Pancreas (tissue), 10 donors: ENCODE measurements around the gene TAF1C. TPM values are rescaled to one million over a fixed set of nuclear protein-coding genes. Genes with fewer than 3 reads are reported as not detected.

Experiments
- ATAC-seq, 4 donors: fragments of 200-7000 bp; cut with Tn5 transposase; one replicate each; pipeline versions ENCODE4 v1.8.0 to v1.9.1; 2020; ENCODE audit warnings: mild to moderate bottlenecking in 4 of 4, moderate library complexity in 4 of 4
- DNase-seq, 6 donors: peaks; one replicate each; pipeline ENCODE4 v3.0.0-alpha.2; 2020
- FAIRE-seq: peaks from 2 replicates; lab custom pipeline; 2012; peaks lifted over from hg19 to GRCh38; lab: Jason Lieb, UNC
- H3K27ac ChIP-seq, 4 donors: fragments of 200-600 bp; sonication (generic); 1 replicate in 3 of 4; 2 replicates in 1 of 4; pipeline versions ENCODE4 v1.5.0 to v1.8.0; 2020
- H3K27me3 ChIP-seq, 4 donors: fragments of 200-600 bp; one replicate each; pipeline ENCODE4 v1.8.0; 2021
- H3K36me3 ChIP-seq, 3 donors: fragments of 200-600 bp; sonication (generic) in 1 of 3; one replicate each; pipeline versions ENCODE4 v1.5.0 to v1.8.0; 2020 to 2021
- H3K4me1 ChIP-seq, 3 donors: fragments of 200-600 bp; one replicate each; pipeline ENCODE4 v1.8.0; 2021
- H3K4me3 ChIP-seq, 4 donors: fragments of 200-600 bp; sonication (generic) in 2 of 4; one replicate each; pipeline versions ENCODE4 v1.5.0 to v1.8.0; 2020 to 2021
- H3K9me3 ChIP-seq, 4 donors: fragments of 200-600 bp; one replicate each; pipeline ENCODE4 v1.8.0; 2021
- WGBS, 2 donors: extraction: QIAGEN DNeasy Blood & Tissue Kit; methylation state at CpG; one replicate each; pipeline ENCODE4 v1.1.7; 2013; 5-methylcytosine and 5-hydroxymethylcytosine counted together
- intact Hi-C, 3 donors: fragments of 100-400 bp; cut with DNase I; formaldehyde crosslinking; loops; one replicate each; pipeline versions ENCODE4 v1.11.1 to v1.14.2; 2022
- polyA plus RNA-seq, 2 donors: library from polyadenylated mRNA; stranded (reverse); fragments of 200-250 nt; gene quantifications; one replicate each; pipeline ENCODE4 v1.2.3, GENCODE V29; 2013
- total RNA-seq, 6 donors: library from RNA; stranded (reverse); fragmentation: NEBNext Ultra II Directional in 4 of 6; extraction: Animal tissue kit (Norgen Biotek cat#: 25700) in 4 of 6; gene quantifications; one replicate each; pipeline versions ENCODE4 v1.2.1 to v1.2.4, GENCODE V29; 2021 to 2023
- TF ChIP-seq, protein P1 (sequence below), 4 donors: fragments of 200-600 bp; sonication (generic) in 3 of 4; IDR thresholded peaks; one replicate each; pipeline versions ENCODE4 v1.5.0 to v1.8.0; 2021; ENCODE audit warnings: antibody characterized with exemption in 4 of 4
- donor health status: healthy with polysubstance abuse.
- donor health status: DM: no; HTN: no; CAD: no; lungs with moderate emphysema.
- donor health status: DM: no; HTN: no; CAD: no.
- donor health status: control.
- donor health status: control.
- donor health status: Bipolar disorder and iron deficiency.
- donor health status: DM: yes; HTN: yes; CAD: no.
- donor health status: DM: no; HTN: no; CAD: no.
- donor health status: DM: no; HTN: no; CAD: no.
- donor health status: DM: yes; HTN: yes; CAD: no.

The TAF1C gene
- total and polyA plus RNA-seq, 8 donors: 14.9 to 130 (median 23.1) TPM

- Histone ChIP-seq H3K4me3 (no peak overlapping the region), H3K36me3 (no peaks in the 10 kb centered on the region), H3K27me3 (no peaks in the 10 kb centered on the region), H3K4me1 (no peaks in the 10 kb centered on the region), H3K9me3 (no peaks in the 10 kb centered on the region), H3K27ac (no peak overlapping the region)
- no peak for FAIRE-seq
- 58 to 76% methylated on average over 7 of the region's 7 CpGs for WGBS, 2 donors
- ATAC-seq: no peak
- no peak for DNase-seq
- TF ChIP-seq, protein P1, sequence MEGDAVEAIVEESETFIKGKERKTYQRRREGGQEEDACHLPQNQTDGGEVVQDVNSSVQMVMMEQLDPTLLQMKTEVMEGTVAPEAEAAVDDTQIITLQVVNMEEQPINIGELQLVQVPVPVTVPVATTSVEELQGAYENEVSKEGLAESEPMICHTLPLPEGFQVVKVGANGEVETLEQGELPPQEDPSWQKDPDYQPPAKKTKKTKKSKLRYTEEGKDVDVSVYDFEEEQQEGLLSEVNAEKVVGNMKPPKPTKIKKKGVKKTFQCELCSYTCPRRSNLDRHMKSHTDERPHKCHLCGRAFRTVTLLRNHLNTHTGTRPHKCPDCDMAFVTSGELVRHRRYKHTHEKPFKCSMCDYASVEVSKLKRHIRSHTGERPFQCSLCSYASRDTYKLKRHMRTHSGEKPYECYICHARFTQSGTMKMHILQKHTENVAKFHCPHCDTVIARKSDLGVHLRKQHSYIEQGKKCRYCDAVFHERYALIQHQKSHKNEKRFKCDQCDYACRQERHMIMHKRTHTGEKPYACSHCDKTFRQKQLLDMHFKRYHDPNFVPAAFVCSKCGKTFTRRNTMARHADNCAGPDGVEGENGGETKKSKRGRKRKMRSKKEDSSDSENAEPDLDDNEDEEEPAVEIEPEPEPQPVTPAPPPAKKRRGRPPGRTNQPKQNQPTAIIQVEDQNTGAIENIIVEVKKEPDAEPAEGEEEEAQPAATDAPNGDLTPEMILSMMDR (IDR thresholded peaks at IDR 0.05): no peak
- intact Hi-C loops: no loop called here
Measured at GRCh38 chr16:84225571-84225970, 38.7 kb upstream of the TAF1C start.

DNA sequence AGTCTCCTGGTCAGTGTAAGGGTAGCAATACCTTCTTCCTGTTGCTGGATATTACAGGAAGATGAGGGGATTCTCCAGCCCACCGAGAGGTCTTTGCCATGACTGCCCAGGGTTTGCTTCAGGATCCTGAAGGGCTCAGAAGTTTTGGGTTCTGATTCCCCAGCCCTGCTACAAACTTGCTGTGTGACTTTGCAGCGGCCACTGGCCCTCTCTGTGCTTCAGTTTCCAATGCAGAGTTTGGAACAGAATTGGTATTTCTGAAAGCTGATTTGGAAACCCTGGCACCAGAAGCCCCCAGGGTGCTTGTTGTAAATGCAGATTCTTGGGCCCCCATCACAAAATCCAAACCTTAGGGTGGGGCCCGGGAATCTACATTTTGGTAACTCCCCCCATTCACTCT lies 38.3 kb upstream of the TAF1C start:
- WGBS, 2 donors: 65 to 71% methylated on average over 3 of the region's 3 CpGs
- Histone ChIP-seq H3K27me3 (no peaks in the 10 kb centered on the region), H3K9me3 (no peaks in the 10 kb centered on the region), H3K36me3 (no peaks in the 10 kb centered on the region), H3K4me3 (no peak overlapping the region), H3K4me1 (no peaks in the 10 kb centered on the region), H3K27ac (no peak overlapping the region)
- ATAC-seq: no peak
- no peak for DNase-seq
- TF ChIP-seq, protein P1 (IDR thresholded peaks at IDR 0.05): no peak
- FAIRE-seq: no peak
- intact Hi-C loops: no loop called here

- TF ChIP-seq, protein P1 (IDR thresholded peaks at IDR 0.05): no peak
- intact Hi-C loops: no loop called here
- Histone ChIP-seq H3K36me3 (no peaks in the 10 kb centered on the region), H3K9me3 (no peaks in the 10 kb centered on the region), H3K4me3 (no peak overlapping the region), H3K27me3 (no peaks in the 10 kb centered on the region), H3K27ac (no peak overlapping the region), H3K4me1 (no peaks in the 10 kb centered on the region)
- no peak for FAIRE-seq
- ATAC-seq: no peak
- no peak for DNase-seq
- 70 to 71% methylated on average over 3 of the region's 3 CpGs for WGBS, 2 donors
Measured at GRCh38 chr16:84224554-84224953, 37.7 kb upstream of the TAF1C start.

DNA sequence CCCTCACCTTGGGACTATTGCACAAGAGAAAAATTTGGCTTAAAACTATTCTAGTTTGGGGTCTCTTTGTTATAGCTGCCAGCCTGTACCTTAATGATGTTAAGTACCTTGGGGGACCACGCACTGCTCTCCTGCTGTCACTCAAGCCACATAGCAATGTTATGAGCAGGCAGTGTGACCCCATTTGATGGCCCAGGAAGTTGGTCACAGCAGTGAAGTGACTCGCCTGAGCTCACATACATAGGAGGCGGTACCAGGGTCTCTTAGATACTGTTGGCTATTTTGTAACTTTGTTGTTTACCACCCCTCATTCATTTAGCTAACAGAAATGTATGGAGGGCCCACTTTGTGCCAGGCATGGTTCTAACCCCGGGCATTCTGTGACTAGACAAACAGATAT lies 36.6 kb upstream of the TAF1C start:
- Histone ChIP-seq H3K36me3 (no peaks in the 10 kb centered on the region), H3K27ac (no peak overlapping the region), H3K4me3 (no peak overlapping the region), H3K9me3 (no peaks in the 10 kb centered on the region), H3K27me3 (no peaks in the 10 kb centered on the region), H3K4me1 (no peaks in the 10 kb centered on the region)
- DNase-seq (no peak), ATAC-seq (no peak), FAIRE-seq (no peak)
- intact Hi-C loops: no loop called here
- TF ChIP-seq, protein P1 (IDR thresholded peaks at IDR 0.05): no peak
- WGBS, 2 donors: 71 to 79% methylated on average over 4 of the region's 4 CpGs

GRCh38 chr16:84220851-84221250 lies 34.0 kb upstream of the TAF1C start:
- FAIRE-seq (no peak), ATAC-seq (no peak), DNase-seq (no peak)
- intact Hi-C loops: no loop called here
- WGBS, 2 donors: 82 to 98% methylated on average over 1 of the region's 1 CpG
- H3K27ac ChIP-seq: no peak overlapping the region
- no peaks in the 10 kb centered on the region for H3K36me3 ChIP-seq
- H3K4me3 ChIP-seq: no peak overlapping the region
- H3K27me3 ChIP-seq: no peaks in the 10 kb centered on the region
- H3K9me3 ChIP-seq: no peaks in the 10 kb centered on the region
- no peaks in the 10 kb centered on the region for H3K4me1 ChIP-seq
- TF ChIP-seq, protein P1 (IDR thresholded peaks at IDR 0.05): no peak
